GM23338 (cell line): Measurements from ENCODE around the gene TNNI2. TPM values are rescaled to one million over a fixed set of nuclear protein-coding genes. Genes with fewer than 3 reads are reported as not detected.

Source experiments
- ATAC-seq: fragments of 200-7000 bp; cut with Tn5 transposase; 3 replicates; pipeline ENCODE4 v1.9.1; 2020
- DNase-seq: peaks from one replicate; pipeline ENCODE4 v3.0.0-alpha.2; 2015; ENCODE audit warnings: low spot score
- H2AFZ ChIP-seq: fragments of 200-600 bp; sonication (generic); 2 replicates; pipeline ENCODE4 v1.8.0; 2016; ENCODE audit warnings: antibody characterized with exemption, mild to moderate bottlenecking, moderate library complexity
- H3F3A ChIP-seq: fragments of 200-600 bp; sonication (generic); replicated peaks from 2 replicates; pipeline ENCODE4 v1.8.0; 2017; ENCODE audit warnings: antibody characterized with exemption, mixed run types, low read depth
- H3K27ac ChIP-seq: fragments of 200-600 bp; sonication (generic); 2 replicates; pipeline ENCODE4 v1.6.1; 2016; ENCODE audit warnings: low read depth
- H3K27me3 ChIP-seq: fragments of 200-600 bp; sonication (generic); 2 replicates; pipeline ENCODE4 v1.8.0; 2016; ENCODE audit warnings: mild to moderate bottlenecking, mixed run types, moderate library complexity; ENCODE audit not compliant: insufficient read depth
- H3K36me3 ChIP-seq: fragments of 200-600 bp; sonication (generic); 2 replicates; pipeline ENCODE4 v1.8.0; 2016; ENCODE audit warnings: mild to moderate bottlenecking; ENCODE audit not compliant: insufficient read depth
- H3K4me1 ChIP-seq: fragments of 200-600 bp; sonication (generic); 2 replicates; pipeline ENCODE4 v1.8.0; 2016; ENCODE audit warnings: mild to moderate bottlenecking, moderate library complexity; ENCODE audit not compliant: insufficient read depth
- H3K4me2 ChIP-seq: fragments of 200-600 bp; sonication (generic); 2 replicates; pipeline ENCODE4 v1.7.1; 2017; ENCODE audit warnings: mixed run types
- H3K4me3 ChIP-seq: fragments of 200-600 bp; sonication (generic); 2 replicates; pipeline ENCODE4 v1.6.1; 2016; ENCODE audit warnings: mixed run types
- H3K79me2 ChIP-seq: fragments of 200-600 bp; sonication (generic); replicated peaks from 2 replicates; pipeline ENCODE4 v1.8.0; 2017; ENCODE audit warnings: mild to moderate bottlenecking; ENCODE audit not compliant: insufficient read depth
- H3K9me2 ChIP-seq: fragments of 200-600 bp; sonication (generic); 2 replicates; pipeline ENCODE4 v1.8.0; 2017; ENCODE audit not compliant: insufficient read depth
- H4K20me1 ChIP-seq: fragments of 200-600 bp; sonication (generic); replicated peaks from 2 replicates; pipeline ENCODE4 v1.8.0; 2017; ENCODE audit warnings: mild to moderate bottlenecking; ENCODE audit not compliant: insufficient read depth
- H3K27ac Mint-ChIP-seq: 2 replicates; pipeline ENCODE4 v1.8.0; 2020; ENCODE audit warnings: inconsistent platforms, mild to moderate bottlenecking, moderate library complexity, mixed read lengths
- H3K27me3 Mint-ChIP-seq: 3 replicates; pipeline ENCODE4 v1.8.0; 2022; ENCODE audit warnings: low read depth, mild to moderate bottlenecking, moderate library complexity, mixed read lengths, inconsistent platforms; ENCODE audit not compliant: insufficient read depth, poor library complexity
- H3K36me3 Mint-ChIP-seq: 3 replicates; pipeline ENCODE4 v1.8.0; 2021; ENCODE audit warnings: low read depth, mild to moderate bottlenecking, inconsistent platforms, moderate library complexity, mixed read lengths
- H3K4me1 Mint-ChIP-seq: 3 replicates; pipeline ENCODE4 v1.8.0; 2020; ENCODE audit warnings: mild to moderate bottlenecking, inconsistent platforms, mixed read lengths
- H3K4me3 Mint-ChIP-seq: 3 replicates; pipeline ENCODE4 v1.8.0; 2021; ENCODE audit warnings: moderate library complexity, mild to moderate bottlenecking, inconsistent platforms, mixed read lengths
- H3K9me3 Mint-ChIP-seq: 3 replicates; pipeline ENCODE4 v1.8.0; 2020; ENCODE audit warnings: moderate library complexity, mild to moderate bottlenecking, inconsistent platforms, mixed read lengths
- CREB1 ChIP-seq: fragments of 250-450 bp; sonication (Bioruptor Pico); IDR thresholded peaks from 2 replicates; pipeline ENCODE4 v1.5.0; 2020; ENCODE audit warnings: low read depth, mild to moderate bottlenecking, moderate library complexity
- CTCF ChIP-seq, 2 experiments: fragments of 200-600 bp in 1 of 2; sonication (generic) in 1 of 2; conservative IDR thresholded peaks; 2 replicates each; pipeline versions ENCODE4 v1.5.1 to v1.6.1; 2016 to 2017; ENCODE audit warnings: antibody characterized with exemption in 2 of 2, low read depth in 2 of 2, mild to moderate bottlenecking in 2 of 2, moderate library complexity in 1 of 2
- EZH2 ChIP-seq: fragments of 200-600 bp; sonication (generic); IDR thresholded peaks from one replicate; pipeline ENCODE4 v1.8.0; 2017; ENCODE audit warnings: antibody characterized with exemption, mild to moderate bottlenecking, low read depth; ENCODE audit not compliant: unreplicated experiment
- EZH2phosphoT487 ChIP-seq: fragments of 200-600 bp; sonication (generic); IDR thresholded peaks from one replicate; pipeline ENCODE4 v1.8.1; 2018; ENCODE audit warnings: antibody characterized with exemption; ENCODE audit not compliant: unreplicated experiment
- JUNB ChIP-seq: IDR thresholded peaks from one replicate; pipeline ENCODE4 v1.6.1; 2016; ENCODE audit warnings: antibody characterized with exemption; ENCODE audit not compliant: unreplicated experiment
- POLR2AphosphoS5 ChIP-seq: IDR thresholded peaks from 2 replicates; pipeline ENCODE4 v1.6.1; 2016; ENCODE audit warnings: antibody characterized with exemption, low read depth
- REST ChIP-seq: IDR thresholded peaks from one replicate; pipeline ENCODE4 v1.6.1; 2018; ENCODE audit warnings: antibody characterized with exemption; ENCODE audit not compliant: unreplicated experiment
- STAT1 ChIP-seq: IDR thresholded peaks from one replicate; pipeline ENCODE4 v1.6.1; 2016; ENCODE audit warnings: antibody characterized with exemption; ENCODE audit not compliant: unreplicated experiment
- ZNF331 ChIP-seq: fragments of 250-450 bp; sonication (Bioruptor Pico); IDR thresholded peaks from 2 replicates; pipeline ENCODE4 v1.5.0; 2020; ENCODE audit warnings: low read depth, mild to moderate bottlenecking, moderate library complexity
- polyA plus RNA-seq: library from polyadenylated mRNA; unstranded; fragments of >200 nt; fragmentation: Nextera tagmentation; extraction: Ambion mirVana; gene quantifications from 2 replicates; pipeline ENCODE4 v1.2.1, GENCODE V29; 2016
- total RNA-seq: library from RNA; depleted of rRNA; stranded (reverse); fragments of >200 nt; shearing (Covaris generic); gene quantifications from 2 replicates; pipeline ENCODE4 v1.2.3, GENCODE V29; 2014
- TF ChIP-seq, protein P1 (sequence below): fragments of 250-450 bp; sonication (Bioruptor Pico); IDR thresholded peaks from 2 replicates; pipeline ENCODE4 v1.5.0; 2020; ENCODE audit warnings: mild to moderate bottlenecking, moderate library complexity
- TF ChIP-seq, protein P2 (sequence below): IDR thresholded peaks from 2 replicates; pipeline ENCODE4 v1.6.1; 2016; ENCODE audit warnings: antibody characterized with exemption

TNNI2 gene
- total and polyA plus RNA-seq, 2 experiments from 2014 or later = not detected

DNA sequence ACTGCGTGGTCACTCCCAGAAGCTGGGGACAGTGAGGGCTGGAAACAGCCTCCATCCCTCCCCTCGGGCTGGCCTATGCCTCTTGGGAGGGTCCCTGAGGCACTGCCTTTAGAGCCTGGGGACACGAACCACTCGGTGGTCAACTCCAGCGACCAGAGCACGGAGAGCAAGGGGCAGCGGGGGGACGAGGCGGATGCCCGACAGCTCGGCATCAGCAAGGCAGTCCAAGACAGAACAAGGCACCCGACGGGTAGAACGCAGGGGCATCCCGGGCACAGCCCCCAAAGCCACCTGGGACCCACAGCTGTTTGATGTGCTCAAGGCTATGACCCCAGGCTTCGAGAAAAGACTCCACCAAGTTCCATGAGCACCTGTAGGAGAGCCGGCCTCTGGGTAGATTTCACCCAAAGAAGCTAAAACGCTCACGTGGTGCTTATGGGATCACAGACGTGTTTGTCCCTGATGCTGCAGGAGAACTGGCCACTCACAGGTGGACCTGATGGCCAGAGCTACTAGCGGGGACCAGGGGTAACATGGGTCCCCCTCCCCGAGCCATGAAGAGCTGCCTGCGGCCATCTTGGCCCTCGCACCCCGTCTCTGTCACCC, 13.6 kb downstream of the TNNI2 start:
- TF ChIP-seq CREB1 (no peak), JUNB (no peak), ZNF331 (no peak), REST (no peak), POLR2AphosphoS5 (no peak), CTCF (conservative IDR thresholded peaks at IDR 0.05; ENCODE audit: low read depth in 2 of 2) (no peak), EZH2 (no peak), STAT1 (no peak), EZH2phosphoT487 (no peak)
- TF ChIP-seq, protein P1, sequence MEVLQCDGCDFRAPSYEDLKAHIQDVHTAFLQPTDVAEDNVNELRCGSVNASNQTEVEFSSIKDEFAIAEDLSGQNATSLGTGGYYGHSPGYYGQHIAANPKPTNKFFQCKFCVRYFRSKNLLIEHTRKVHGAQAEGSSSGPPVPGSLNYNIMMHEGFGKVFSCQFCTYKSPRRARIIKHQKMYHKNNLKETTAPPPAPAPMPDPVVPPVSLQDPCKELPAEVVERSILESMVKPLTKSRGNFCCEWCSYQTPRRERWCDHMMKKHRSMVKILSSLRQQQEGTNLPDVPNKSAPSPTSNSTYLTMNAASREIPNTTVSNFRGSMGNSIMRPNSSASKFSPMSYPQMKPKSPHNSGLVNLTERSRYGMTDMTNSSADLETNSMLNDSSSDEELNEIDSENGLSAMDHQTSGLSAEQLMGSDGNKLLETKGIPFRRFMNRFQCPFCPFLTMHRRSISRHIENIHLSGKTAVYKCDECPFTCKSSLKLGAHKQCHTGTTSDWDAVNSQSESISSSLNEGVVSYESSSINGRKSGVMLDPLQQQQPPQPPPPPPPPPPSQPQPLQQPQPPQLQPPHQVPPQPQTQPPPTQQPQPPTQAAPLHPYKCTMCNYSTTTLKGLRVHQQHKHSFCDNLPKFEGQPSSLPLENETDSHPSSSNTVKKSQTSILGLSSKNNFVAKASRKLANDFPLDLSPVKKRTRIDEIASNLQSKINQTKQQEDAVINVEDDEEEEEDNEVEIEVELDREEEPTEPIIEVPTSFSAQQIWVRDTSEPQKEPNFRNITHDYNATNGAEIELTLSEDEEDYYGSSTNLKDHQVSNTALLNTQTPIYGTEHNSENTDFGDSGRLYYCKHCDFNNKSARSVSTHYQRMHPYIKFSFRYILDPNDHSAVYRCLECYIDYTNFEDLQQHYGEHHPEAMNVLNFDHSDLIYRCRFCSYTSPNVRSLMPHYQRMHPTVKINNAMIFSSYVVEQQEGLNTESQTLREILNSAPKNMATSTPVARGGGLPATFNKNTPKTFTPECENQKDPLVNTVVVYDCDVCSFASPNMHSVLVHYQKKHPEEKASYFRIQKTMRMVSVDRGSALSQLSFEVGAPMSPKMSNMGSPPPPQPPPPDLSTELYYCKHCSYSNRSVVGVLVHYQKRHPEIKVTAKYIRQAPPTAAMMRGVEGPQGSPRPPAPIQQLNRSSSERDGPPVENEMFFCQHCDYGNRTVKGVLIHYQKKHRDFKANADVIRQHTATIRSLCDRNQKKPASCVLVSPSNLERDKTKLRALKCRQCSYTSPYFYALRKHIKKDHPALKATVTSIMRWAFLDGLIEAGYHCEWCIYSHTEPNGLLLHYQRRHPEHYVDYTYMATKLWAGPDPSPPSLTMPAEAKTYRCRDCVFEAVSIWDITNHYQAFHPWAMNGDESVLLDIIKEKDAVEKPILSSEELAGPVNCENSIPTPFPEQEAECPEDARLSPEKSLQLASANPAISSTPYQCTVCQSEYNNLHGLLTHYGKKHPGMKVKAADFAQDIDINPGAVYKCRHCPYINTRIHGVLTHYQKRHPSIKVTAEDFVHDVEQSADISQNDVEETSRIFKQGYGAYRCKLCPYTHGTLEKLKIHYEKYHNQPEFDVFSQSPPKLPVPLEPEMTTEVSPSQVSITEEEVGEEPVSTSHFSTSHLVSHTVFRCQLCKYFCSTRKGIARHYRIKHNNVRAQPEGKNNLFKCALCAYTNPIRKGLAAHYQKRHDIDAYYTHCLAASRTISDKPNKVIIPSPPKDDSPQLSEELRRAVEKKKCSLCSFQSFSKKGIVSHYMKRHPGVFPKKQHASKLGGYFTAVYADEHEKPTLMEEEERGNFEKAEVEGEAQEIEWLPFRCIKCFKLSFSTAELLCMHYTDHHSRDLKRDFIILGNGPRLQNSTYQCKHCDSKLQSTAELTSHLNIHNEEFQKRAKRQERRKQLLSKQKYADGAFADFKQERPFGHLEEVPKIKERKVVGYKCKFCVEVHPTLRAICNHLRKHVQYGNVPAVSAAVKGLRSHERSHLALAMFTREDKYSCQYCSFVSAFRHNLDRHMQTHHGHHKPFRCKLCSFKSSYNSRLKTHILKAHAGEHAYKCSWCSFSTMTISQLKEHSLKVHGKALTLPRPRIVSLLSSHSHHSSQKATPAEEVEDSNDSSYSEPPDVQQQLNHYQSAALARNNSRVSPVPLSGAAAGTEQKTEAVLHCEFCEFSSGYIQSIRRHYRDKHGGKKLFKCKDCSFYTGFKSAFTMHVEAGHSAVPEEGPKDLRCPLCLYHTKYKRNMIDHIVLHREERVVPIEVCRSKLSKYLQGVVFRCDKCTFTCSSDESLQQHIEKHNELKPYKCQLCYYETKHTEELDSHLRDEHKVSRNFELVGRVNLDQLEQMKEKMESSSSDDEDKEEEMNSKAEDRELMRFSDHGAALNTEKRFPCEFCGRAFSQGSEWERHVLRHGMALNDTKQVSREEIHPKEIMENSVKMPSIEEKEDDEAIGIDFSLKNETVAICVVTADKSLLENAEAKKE (CRISPR knock-in tag) = no peak
- TF ChIP-seq, protein P2, sequence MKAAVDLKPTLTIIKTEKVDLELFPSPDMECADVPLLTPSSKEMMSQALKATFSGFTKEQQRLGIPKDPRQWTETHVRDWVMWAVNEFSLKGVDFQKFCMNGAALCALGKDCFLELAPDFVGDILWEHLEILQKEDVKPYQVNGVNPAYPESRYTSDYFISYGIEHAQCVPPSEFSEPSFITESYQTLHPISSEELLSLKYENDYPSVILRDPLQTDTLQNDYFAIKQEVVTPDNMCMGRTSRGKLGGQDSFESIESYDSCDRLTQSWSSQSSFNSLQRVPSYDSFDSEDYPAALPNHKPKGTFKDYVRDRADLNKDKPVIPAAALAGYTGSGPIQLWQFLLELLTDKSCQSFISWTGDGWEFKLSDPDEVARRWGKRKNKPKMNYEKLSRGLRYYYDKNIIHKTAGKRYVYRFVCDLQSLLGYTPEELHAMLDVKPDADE = no peak
- Histone ChIP-seq H3K4me1 (no peaks in the 10 kb centered on the region), H3K4me3 (no peak overlapping the region), H4K20me1 (no peaks in the 10 kb centered on the region), H3K79me2 (no peaks in the 10 kb centered on the region), H3K27me3 (no peaks in the 10 kb centered on the region), H2AFZ (no peak overlapping the region), H3F3A (no peaks in the 10 kb centered on the region), H3K36me3 (no peaks in the 10 kb centered on the region), H3K4me2 (no peak overlapping the region), H3K27ac (no peak overlapping the region), H3K9me2 (no peaks in the 10 kb centered on the region)
- H3K4me3 Mint-ChIP-seq = no peak overlapping the region
- no peaks in the 10 kb centered on the region for H3K9me3 Mint-ChIP-seq
- no peaks in the 10 kb centered on the region for H3K4me1 Mint-ChIP-seq
- H3K36me3 Mint-ChIP-seq = no peaks in the 10 kb centered on the region
- DNase-seq = no peak
- H3K27ac Mint-ChIP-seq = no peak overlapping the region
- no peak for ATAC-seq
- H3K27me3 Mint-ChIP-seq = peaks cover 4% of the 10 kb centered on the region
